WERI-Rb-1 (cell line): Measurements from ENCODE around the gene TP53TG5.

Source experiments
- DNase-seq: peaks from one replicate; pipeline ENCODE4 v3.0.0-alpha.2; 2020
- H3K27ac ChIP-seq: fragments of 250-450 bp; sonication (Bioruptor Pico); 2 replicates; pipeline ENCODE4 v1.5.1; 2020; ENCODE audit warnings: mild to moderate bottlenecking, moderate library complexity
- H3K27me3 ChIP-seq: fragments of 250-450 bp; sonication (Bioruptor Pico); 2 replicates; pipeline ENCODE4 v1.5.1; 2021; ENCODE audit warnings: mild to moderate bottlenecking, low read depth, moderate library complexity; ENCODE audit not compliant: insufficient read depth, severe bottlenecking
- H3K36me3 ChIP-seq: fragments of 250-450 bp; sonication (Bioruptor Pico); 2 replicates; pipeline ENCODE4 v1.5.1; 2020; ENCODE audit warnings: mild to moderate bottlenecking, moderate library complexity
- H3K4me3 ChIP-seq: 2 replicates; pipeline ENCODE4 v1.5.1; 2011; ENCODE audit warnings: low read depth, mild to moderate bottlenecking, control low read depth, low read length
- H3K9me3 ChIP-seq: fragments of 250-450 bp; sonication (Bioruptor Pico); 2 replicates; pipeline ENCODE4 v1.5.1; 2021; ENCODE audit warnings: mild to moderate bottlenecking, moderate library complexity; ENCODE audit not compliant: severe bottlenecking
- CTCF ChIP-seq: IDR thresholded peaks from 2 replicates; pipeline ENCODE4 v1.5.1; 2011; ENCODE audit warnings: low read depth, mild to moderate bottlenecking, control low read depth, inconsistent platforms, low read length

Gene TP53TG5

DNA sequence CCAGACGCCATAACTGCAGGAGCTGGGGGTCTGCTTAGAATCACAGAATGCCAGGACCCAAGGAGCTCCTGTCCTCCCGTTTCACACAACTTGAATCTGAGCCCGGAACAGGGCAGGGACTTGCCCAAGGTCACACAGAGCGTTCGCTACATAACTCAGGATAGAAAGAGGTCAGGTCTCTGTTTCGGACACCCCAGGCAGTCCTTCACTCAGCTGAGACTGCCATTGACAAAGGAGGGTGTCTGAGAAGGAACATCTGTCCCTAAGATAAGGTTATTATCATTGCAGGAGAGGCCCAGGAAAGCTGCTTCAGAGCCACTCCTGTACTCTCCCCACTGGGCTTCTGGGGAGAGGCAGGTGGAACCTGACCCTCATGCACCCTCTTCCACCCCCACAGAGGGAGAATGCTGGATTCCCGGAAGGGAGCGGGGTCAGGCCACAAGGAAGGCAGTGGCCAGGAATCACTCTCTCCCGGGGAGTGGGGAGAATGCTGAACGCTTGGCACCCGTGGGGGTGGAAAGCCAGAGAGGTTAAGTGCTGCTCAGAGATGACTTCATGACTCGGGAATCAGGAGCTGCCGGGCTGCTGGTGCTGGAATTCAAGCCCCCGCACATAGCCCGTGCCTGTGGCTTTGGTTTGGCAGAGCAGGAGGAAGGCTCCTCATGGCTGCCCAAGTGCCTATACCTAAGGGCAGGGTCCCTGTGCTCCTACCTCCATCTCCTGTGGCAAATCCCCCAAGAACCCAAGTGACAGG lies 40.6 kb downstream of the TP53TG5 start:
- no peaks in the 10 kb centered on the region for H3K27me3 ChIP-seq
- H3K9me3 ChIP-seq, result no peaks in the 10 kb centered on the region
- H3K4me3 ChIP-seq, result no peak overlapping the region
- peaks cover 58% of the 10 kb centered on the region for H3K36me3 ChIP-seq
- no peak for TF ChIP-seq CTCF
- DNase-seq, result no peak
- peak overlapping the region; percentile 54 for H3K27ac ChIP-seq

DNA sequence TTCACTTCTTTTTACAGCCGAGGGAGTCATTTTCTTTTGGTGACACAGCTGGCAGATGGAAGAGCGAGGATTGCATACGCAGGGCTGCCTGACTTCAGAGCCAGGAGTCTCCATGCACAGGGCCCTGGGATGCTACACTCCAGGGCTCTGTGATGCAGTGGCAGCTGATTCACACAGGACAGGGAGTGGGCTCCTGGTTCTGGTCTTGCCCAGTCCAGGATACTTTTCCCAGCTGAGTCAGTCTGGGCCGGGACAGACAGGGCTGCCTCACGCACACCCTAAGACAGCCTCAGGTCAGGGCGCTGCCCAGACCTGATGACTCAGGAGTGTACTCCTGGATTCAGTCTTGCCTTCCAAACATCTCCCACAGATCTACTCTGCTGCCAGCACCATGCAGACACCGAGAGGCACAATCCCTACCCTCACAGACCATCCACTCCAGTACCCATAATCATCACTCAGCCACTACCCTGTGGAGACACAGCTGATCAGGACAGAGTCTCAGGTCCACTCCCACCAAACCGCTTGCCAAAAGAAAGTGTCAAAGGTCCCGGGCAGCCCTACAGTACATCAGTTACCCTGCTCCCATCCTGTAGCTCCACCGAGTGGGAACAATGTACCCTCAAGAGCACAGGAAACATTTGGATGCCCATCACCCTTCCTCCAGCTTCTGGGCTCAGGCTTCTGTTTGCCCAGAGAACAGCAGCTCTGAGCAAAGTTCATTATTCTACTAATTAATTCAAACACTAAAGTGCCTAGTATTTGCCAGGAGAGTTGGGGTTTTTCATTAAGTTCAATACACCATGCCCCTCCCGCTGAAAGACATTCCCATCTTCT lies 41.4 kb downstream of the TP53TG5 start:
- H3K9me3 ChIP-seq, result no peaks in the 10 kb centered on the region
- no peaks in the 10 kb centered on the region for H3K27me3 ChIP-seq
- DNase-seq, result no peak
- TF ChIP-seq CTCF, result no peak
- no peak overlapping the region for H3K4me3 ChIP-seq
- peaks cover 65% of the 10 kb centered on the region for H3K36me3 ChIP-seq
- H3K27ac ChIP-seq, result peak overlapping the region; percentile 54

- no peaks in the 10 kb centered on the region for H3K27me3 ChIP-seq
- no peak overlapping the region for H3K4me3 ChIP-seq
- no peaks in the 10 kb centered on the region for H3K9me3 ChIP-seq
- H3K36me3 ChIP-seq, result peaks cover 79% of the 10 kb centered on the region
- no peak for TF ChIP-seq CTCF
- H3K27ac ChIP-seq, result peak overlapping the region; percentile 87
- no peak for DNase-seq
Measured at GRCh38 chr20:45330476-45330875, 47.6 kb downstream of the TP53TG5 start.

GRCh38 chr20:45329497-45330319 lies 48.4 kb downstream of the TP53TG5 start:
- DNase-seq, result no peak
- H3K36me3 ChIP-seq, result peaks cover 71% of the 10 kb centered on the region
- H3K9me3 ChIP-seq, result no peaks in the 10 kb centered on the region
- H3K27me3 ChIP-seq, result no peaks in the 10 kb centered on the region
- TF ChIP-seq CTCF, result no peak
- peak overlapping the region; percentile 87 for H3K27ac ChIP-seq
- no peak overlapping the region for H3K4me3 ChIP-seq

DNA sequence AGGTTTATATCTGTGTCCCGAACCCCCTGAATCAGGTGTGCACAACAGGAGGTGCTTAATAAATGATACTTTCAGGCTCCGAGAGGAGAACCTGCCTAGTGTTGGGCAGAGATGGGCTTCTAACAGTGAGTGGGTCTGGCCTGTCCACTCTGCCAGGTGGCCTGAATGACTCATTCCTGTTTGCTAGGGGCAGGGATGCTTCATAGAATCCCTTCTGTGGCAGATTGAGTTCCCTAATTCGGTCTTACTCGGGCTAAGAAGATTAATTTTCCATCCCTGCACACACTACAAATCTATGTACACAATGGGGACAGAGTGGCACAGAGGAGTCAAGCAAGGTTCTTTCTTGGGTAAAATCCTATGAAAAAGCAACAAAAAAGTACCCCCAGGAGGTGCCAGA lies 49.7 kb downstream of the TP53TG5 start:
- H3K27ac ChIP-seq, result peak overlapping the region; percentile 87
- peak; percentile 88 for DNase-seq
- TF ChIP-seq CTCF, result no peak
- no peaks in the 10 kb centered on the region for H3K27me3 ChIP-seq
- peaks cover 62% of the 10 kb centered on the region for H3K36me3 ChIP-seq
- H3K9me3 ChIP-seq, result no peaks in the 10 kb centered on the region
- H3K4me3 ChIP-seq, result 0 out of 2 replicates have a peak overlapping the region, but pooled peaks have one; percentile 6
